ENCODE data around the gene MYO16.
"Not testable (repeated sequence)": the region's sequence is repeated elsewhere in the genome, so short reads cannot be mapped to it uniquely, and the experiment has no call there.

MYO16 gene

GRCh38 chr13:108742701-108743451, 113.5 kb downstream of the MYO16 start:
- no peak for DNase-seq (ENCODE audit: low read depth)

DNA sequence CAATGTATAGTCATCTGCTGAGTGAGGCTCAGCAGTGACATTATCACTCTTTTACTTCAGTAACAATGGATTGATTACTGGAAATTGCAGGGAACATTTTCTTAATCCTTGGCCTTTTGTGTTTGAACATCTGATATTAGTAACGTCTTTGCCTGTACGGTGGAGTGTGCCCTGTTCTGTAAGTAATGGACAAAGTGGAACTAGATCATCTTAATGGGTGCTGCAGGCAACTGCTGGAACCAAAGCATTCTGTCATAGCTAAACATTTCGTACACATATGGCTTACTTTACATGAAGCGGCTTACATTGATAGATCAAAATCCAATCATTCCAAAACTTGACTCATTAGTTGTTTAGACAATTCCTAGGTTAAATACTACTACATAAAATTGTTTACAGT, 114.1 kb downstream of the MYO16 start:
- no peak for DNase-seq (ENCODE audit: low read depth)

- no peak for DNase-seq (ENCODE audit: low read depth)
Observed at GRCh38 chr13:108747843-108748242, 118.4 kb downstream of the MYO16 start.

DNA sequence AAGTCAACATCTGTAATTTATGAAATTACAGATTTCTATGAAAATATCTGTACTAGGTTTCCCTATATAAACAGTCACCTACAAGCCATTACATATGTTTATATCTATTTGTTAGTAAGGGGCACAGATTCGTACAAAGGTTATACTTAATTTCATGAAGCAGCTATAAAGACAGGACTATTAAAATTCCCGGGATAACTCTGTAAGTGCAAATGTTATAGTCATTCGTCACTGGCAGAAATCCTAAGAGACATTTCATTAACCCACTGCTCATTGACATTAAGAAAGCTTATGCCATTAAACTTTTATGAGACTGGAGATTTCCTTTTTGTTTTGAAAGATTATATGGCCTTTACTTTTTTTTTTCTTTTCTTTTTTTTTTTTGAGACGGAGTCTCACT, 122.9 kb downstream of the MYO16 start:
- DNase-seq (ENCODE audit: low read depth), result no peak

- no peak for DNase-seq (ENCODE audit: low read depth)
Observed at GRCh38 chr13:108755083-108755482, 125.7 kb downstream of the MYO16 start.

- no peak for DNase-seq (ENCODE audit: low read depth)
Observed at GRCh38 chr13:108760129-108760528, 130.7 kb downstream of the MYO16 start.

- DNase-seq (ENCODE audit: low read depth), result no peak
Observed at GRCh38 chr13:108760541-108760940, 131.1 kb downstream of the MYO16 start.

- DNase-seq (ENCODE audit: low read depth), result no peak
Observed at GRCh38 chr13:108768035-108768434, 138.6 kb downstream of the MYO16 start.

- DNase-seq (ENCODE audit: low read depth), result no peak
Observed at GRCh38 chr13:108769213-108770070, 140.0 kb downstream of the MYO16 start.

DNA sequence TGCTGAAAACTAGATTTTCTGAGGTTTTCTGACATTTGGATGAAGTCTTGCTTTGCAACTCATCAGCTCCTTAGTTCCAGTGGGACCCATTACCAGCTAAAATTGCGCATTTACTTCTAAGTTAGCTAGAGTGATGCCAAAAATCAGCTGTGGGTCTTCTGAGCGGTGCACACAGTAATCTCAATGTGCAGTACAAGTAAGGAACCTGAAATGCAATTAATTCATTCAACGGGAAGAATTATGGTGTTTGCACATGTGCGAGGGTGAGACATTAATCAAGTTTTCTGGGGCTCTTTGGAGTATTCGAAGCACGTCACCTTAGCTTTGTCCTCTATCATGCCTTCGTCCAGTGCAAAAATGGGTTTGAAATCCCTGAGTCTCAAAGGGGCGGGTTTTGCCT, 146.2 kb downstream of the MYO16 start:
- DNase-seq (ENCODE audit: low read depth), result no peak

DNA sequence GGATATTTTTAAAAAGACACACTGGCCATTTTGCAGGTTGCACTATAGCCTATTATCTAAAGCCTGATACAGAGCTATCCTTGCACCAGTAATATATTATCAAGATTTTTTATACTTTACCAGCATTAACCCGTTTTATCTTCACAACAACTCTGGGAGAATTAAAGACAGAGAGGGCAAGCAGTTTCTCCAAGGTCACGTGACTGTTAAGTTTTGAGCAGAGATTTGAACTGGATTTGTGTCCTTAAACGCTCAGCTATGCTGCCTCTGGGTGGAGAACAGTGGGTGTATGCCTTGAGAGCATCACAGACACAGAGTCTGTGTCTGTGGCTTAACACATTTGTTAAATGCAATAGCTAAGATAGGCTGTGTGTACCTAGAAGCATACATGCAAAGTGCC, 147.2 kb downstream of the MYO16 start:
- DNase-seq (ENCODE audit: low read depth), result no peak

- DNase-seq (ENCODE audit: low read depth), result no peak
Observed at GRCh38 chr13:108777421-108778420, 148.3 kb downstream of the MYO16 start.

DNA sequence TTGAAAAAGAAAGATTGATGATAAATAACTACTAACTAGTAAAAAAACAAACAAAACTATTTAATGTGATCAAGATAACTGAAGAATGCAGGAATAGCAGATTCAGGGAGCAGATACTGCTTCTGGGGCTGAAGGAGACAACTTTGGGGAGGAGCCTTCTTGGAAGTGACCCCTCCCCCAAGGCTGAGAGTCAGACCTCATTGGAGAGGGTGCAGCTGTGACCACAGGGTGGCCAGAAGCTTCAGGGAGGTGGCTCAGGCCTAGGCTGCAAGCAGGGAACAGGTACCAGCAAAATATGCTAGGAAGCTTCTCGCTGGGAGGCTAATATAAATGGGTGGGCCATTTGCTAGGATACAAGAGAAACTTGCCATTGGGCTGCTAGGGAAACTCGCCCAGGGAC, 149.9 kb downstream of the MYO16 start:
- no peak for DNase-seq (ENCODE audit: low read depth)

GRCh38 chr13:108780706-108781105, 151.3 kb downstream of the MYO16 start:
- no peak for DNase-seq (ENCODE audit: low read depth)

DNA sequence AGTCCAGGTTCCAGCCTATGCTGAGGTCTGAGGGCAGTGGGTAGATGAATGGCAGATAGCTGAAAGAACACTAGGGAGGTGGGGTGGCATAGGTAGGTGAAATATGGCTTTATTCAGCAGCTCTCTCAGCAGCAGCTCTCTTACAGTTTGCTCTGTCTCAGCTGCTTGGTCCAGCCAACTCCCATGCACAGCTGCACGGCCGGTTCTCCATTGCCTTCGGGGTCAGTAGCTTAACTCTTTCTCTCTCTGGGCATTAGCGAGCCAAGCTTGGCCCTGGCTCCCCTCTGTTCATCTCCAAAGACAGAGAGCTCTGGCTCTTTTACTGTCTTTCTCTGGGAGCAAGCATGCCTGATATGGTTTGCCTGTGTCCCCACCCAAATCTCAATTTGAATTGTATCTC, 151.9 kb downstream of the MYO16 start:
- no peak for DNase-seq (ENCODE audit: low read depth)

DNA sequence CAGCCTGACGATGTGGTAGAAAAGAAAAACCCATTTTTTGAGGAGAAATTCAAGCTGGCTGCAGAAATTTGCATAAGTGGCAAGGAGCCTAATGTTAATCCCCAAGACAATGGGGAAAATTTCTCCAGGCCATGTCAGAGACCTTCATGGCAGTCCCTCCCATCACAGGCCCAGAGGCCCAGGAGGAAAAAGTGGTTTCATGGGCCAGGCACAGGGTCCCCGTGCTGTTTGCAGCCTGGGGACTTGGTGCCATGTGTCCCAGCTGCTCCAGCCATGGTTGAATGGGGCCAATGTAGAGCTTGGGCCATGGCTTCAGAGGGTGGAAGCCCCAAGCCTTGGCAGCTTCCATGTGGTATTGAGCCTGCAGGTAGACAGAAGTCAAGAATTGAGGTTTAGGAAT, 153.1 kb downstream of the MYO16 start:
- not testable (repeated sequence) for DNase-seq (ENCODE audit: low read depth)

- DNase-seq (ENCODE audit: low read depth), result no peak
Observed at GRCh38 chr13:108785844-108786243, 156.4 kb downstream of the MYO16 start.

- DNase-seq (ENCODE audit: low read depth), result no peak
Observed at GRCh38 chr13:108786456-108787200, 157.2 kb downstream of the MYO16 start.

DNA sequence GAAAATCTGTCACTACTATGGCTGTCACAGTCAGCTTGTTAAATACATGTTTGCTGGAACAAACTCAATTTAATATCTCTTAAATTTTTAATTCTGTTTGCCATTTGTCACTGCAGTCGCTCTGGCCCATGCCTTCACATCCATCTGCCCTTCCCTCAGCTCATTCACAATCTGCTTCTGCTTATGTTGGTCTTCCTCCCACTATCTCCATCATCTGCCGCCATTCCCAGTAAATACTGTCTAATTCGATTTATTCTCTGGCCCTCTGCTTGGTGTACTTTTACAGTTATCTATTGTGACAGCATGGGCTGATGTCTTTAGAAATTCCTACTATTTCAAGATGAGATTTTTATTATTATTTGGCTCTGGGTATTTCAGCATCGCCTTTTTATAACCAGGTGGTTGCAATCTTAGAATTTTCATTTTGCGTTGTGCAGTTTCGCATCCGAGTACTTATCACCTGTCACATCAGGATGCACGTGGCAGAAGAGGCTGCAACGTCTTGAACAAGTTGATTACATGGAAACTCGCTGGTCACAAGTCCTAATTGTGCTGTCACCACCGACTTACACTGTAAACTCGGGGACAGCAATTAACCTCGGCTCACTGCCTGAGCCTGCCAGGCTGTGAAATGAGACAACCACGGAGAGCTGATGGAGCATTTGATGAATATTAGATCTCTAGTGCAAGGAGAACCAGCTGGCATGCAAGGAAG, 158.4 kb downstream of the MYO16 start:
- DNase-seq (ENCODE audit: low read depth), result no peak

DNA sequence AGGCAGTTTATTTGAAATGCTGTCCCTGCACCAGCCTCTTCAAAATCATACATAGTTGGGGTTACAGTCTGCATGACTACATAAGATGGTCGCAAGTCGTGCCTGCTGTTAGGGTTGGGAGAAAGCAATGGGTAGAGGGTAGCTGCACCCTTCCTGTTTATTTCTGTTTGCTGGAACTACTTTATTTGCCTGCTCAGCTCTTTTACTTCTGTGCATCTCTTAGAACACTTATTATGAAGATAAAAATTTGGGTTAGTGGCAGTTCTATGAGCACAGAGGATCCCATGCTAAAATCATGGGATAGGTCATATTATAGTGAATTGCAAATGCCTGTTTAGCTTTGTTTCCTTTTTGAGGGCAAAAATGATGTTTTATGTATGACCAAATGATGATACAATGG, 160.1 kb downstream of the MYO16 start:
- no peak for DNase-seq (ENCODE audit: low read depth)

GRCh38 chr13:108795841-108796240, 166.4 kb downstream of the MYO16 start:
- no peak for DNase-seq (ENCODE audit: low read depth)
